Peyer's patch (tissue), 4 donors: Measurements from ENCODE around the gene CAPNS1. TPM values are rescaled to one million over a fixed set of nuclear protein-coding genes. Genes with fewer than 3 reads are reported as not detected.

Source experiments
- DNase-seq, 3 donors: peaks; one replicate each; pipeline ENCODE4 v3.0.0-alpha.2; 2017 to 2019
- H3K27ac ChIP-seq, 4 donors: fragments of 200-600 bp; sonication (generic); one replicate each; pipeline ENCODE4 v1.5.1; 2016 to 2019
- H3K27me3 ChIP-seq, 2 donors: fragments of 200-600 bp; sonication (generic); one replicate each; pipeline ENCODE4 v1.5.1; 2019
- H3K36me3 ChIP-seq, 3 donors: fragments of 200-600 bp; sonication (generic); one replicate each; pipeline ENCODE4 v1.5.1; 2016 to 2019
- H3K4me1 ChIP-seq, 4 donors: fragments of 200-600 bp; sonication (generic); one replicate each; pipeline ENCODE4 v1.5.1; 2016 to 2019
- H3K4me3 ChIP-seq, 4 donors: fragments of 200-600 bp; sonication (generic); 1 replicate in 3 of 4; 2 replicates in 1 of 4; pipeline ENCODE4 v1.5.1; 2016 to 2019; ENCODE audit warnings: mild to moderate bottlenecking in 1 of 4
- H3K9me3 ChIP-seq, 4 donors: fragments of 200-600 bp; sonication (generic); one replicate each; pipeline ENCODE4 v1.5.1; 2016 to 2019; ENCODE audit warnings: mild to moderate bottlenecking in 1 of 4
- CTCF ChIP-seq, 6 experiments: fragments of 450-650 bp in 4 of 6; fragments of 200-600 bp in 2 of 6; sonication (generic) in 1 of 6; IDR thresholded peaks; one replicate each; pipeline ENCODE4 v1.5.1; 2017 to 2019; ENCODE audit warnings: antibody characterized with exemption in 6 of 6, mild to moderate bottlenecking in 3 of 6, moderate library complexity in 1 of 6
- POLR2A ChIP-seq, 2 donors: fragments of 450-650 bp; IDR thresholded peaks; one replicate each; pipeline ENCODE4 v1.5.1; 2017; ENCODE audit warnings: antibody characterized with exemption in 2 of 2, mild to moderate bottlenecking in 2 of 2, moderate library complexity in 2 of 2
- total RNA-seq, 4 donors: library from RNA; depleted of rRNA; stranded (reverse); fragments of >200 nt; gene quantifications; one replicate each; pipeline ENCODE4 v1.1.0, GENCODE V29; 2016

The CAPNS1 gene
- total RNA-seq, 4 donors from 2014 or later = 131 to 320 (median 263) TPM

DNA sequence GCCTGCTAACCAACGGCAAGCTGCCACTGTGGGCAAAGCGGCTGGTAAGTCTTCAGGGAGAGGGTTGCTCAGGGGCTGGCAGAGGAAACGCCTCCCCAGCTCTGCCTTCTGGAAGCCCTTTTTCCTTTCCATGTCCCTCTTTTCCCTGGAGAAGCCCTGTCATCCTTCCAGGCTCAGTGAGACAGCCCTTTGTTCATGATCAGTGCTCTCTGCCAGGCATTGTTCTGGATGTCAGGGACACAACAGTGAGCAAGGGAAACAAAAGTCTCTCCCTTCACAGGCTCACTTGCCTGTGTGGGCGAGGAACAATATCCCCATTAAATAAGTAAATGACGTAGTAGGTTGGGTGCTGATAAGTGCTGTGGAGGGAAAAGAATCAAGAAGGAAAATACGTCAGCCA, 42.8 kb upstream of the CAPNS1 start:
- Histone ChIP-seq H3K4me3 (no peak overlapping the region), H3K9me3 (no peaks in the 10 kb centered on the region), H3K27ac (no peak overlapping the region), H3K27me3 (no peaks in the 10 kb centered on the region), H3K36me3 (no peaks in the 10 kb centered on the region), H3K4me1 (no peaks in the 10 kb centered on the region)
- DNase-seq = no peak
- TF ChIP-seq POLR2A (IDR thresholded peaks at IDR 0.05) (no peak), CTCF (IDR thresholded peaks at IDR 0.05) (no peak)

- no peaks in the 10 kb centered on the region for H3K27me3 ChIP-seq
- H3K4me3 ChIP-seq = no peak overlapping the region
- H3K27ac ChIP-seq = no peak overlapping the region
- no peak for TF ChIP-seq POLR2A (IDR thresholded peaks at IDR 0.05)
- TF ChIP-seq CTCF (IDR thresholded peaks at IDR 0.05) = no peak
- no peaks in the 10 kb centered on the region for H3K36me3 ChIP-seq
- no peak for DNase-seq
- no peaks in the 10 kb centered on the region for H3K4me1 ChIP-seq
- H3K9me3 ChIP-seq = no peaks in the 10 kb centered on the region
These were observed 40.6 kb upstream of the CAPNS1 start for GRCh38 chr19:36099166-36099785.

- Histone ChIP-seq H3K27ac (no peak overlapping the region), H3K36me3 (peaks cover 0 to 3% (median 0%) of the 10 kb centered on the region in 3 donors), H3K27me3 (no peaks in the 10 kb centered on the region), H3K4me1 (no peaks in the 10 kb centered on the region), H3K4me3 (no peak overlapping the region), H3K9me3 (no peaks in the 10 kb centered on the region)
- no peak for DNase-seq
- TF ChIP-seq CTCF (IDR thresholded peaks at IDR 0.05) = no peak
- TF ChIP-seq POLR2A (IDR thresholded peaks at IDR 0.05) = no peak
These were observed 39.4 kb upstream of the CAPNS1 start for GRCh38 chr19:36100476-36100875.

DNA sequence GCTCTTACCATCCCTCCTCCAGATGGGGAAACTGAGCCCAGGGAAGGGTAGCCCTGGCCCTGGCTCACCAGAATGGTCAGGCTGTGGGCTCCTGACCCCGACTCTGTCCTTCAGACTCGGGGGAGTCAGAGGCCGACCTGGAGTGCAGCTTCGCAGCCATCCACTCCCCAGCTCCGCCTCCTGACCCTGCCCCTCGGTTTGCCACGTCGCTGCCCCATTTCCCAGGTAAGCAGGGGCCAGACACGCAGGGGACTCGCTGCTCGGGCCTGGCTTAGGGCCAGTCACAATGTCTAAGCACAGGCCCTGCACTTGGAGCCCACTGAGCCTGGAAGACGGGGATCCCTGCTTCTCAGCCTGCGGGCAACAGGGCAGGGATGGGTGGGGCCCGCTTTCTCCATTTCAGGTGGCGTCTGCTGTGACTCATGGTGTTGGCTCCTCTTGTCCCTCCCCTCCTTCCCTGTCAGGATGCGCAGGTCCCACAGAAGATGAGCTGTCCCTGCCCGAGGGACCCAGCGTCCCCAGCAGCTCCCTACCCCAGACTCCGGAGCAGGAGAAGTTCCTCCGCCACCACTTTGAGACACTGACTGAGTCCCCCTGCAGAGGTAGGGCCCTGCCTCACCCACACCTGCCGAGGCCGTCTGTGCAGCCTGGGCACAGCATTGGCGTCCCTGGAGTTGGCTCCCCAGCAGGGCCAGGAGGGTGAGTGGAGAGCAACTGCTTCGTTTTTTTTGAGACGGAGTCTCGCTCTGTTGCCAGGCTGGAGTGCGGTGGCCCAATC, 38.1 kb upstream of the CAPNS1 start:
- TF ChIP-seq CTCF (IDR thresholded peaks at IDR 0.05) (no peak), POLR2A (IDR thresholded peaks at IDR 0.05) (no peak)
- H3K36me3 ChIP-seq = peaks cover 0 to 3% (median 0%) of the 10 kb centered on the region in 3 donors
- H3K27ac ChIP-seq = no peak overlapping the region

GRCh38 chr19:36103040-36103626, 36.7 kb upstream of the CAPNS1 start:
- H3K36me3 ChIP-seq = peaks cover 0 to 3% (median 0%) of the 10 kb centered on the region in 3 donors
- H3K27ac ChIP-seq = no peak overlapping the region
- H3K4me1 ChIP-seq = no peaks in the 10 kb centered on the region
- no peaks in the 10 kb centered on the region for H3K27me3 ChIP-seq
- H3K9me3 ChIP-seq = no peaks in the 10 kb centered on the region
- no peak overlapping the region for H3K4me3 ChIP-seq
- peak in 1 of 3 donors; percentile 44 for DNase-seq
- TF ChIP-seq POLR2A (IDR thresholded peaks at IDR 0.05) = no peak
- no peak for TF ChIP-seq CTCF (IDR thresholded peaks at IDR 0.05)

More for the DNA sequence above, 38.1 kb upstream of the CAPNS1 start:
- H3K4me3 ChIP-seq = no peak overlapping the region
- no peaks in the 10 kb centered on the region for H3K4me1 ChIP-seq
- no peaks in the 10 kb centered on the region for H3K27me3 ChIP-seq
- DNase-seq = no peak
- no peaks in the 10 kb centered on the region for H3K9me3 ChIP-seq
